ENCODE measurements around the gene ZDHHC11B.

Gene ZDHHC11B

GRCh38 chr5:677131-678101 lies 107.1 kb downstream of the ZDHHC11B start:
- no peak for TF ChIP-seq CTCF (IDR thresholded peaks at IDR 0.05; ENCODE audit: extremely low read depth, insufficient read depth, missing control alignments)
- in situ Hi-C loops (cut with MboI; ENCODE audit: low pct_unique_long_range_greater_than_20kb, low sequenced_read_pairs, unreplicated experiment), result no loop called here
- no peak for DNase-seq (ENCODE audit: low spot score)

- DNase-seq (ENCODE audit: low spot score), result no peak
- in situ Hi-C loops (cut with MboI; ENCODE audit: low pct_unique_long_range_greater_than_20kb, low sequenced_read_pairs, unreplicated experiment), result no loop called here
- no peak for TF ChIP-seq CTCF (IDR thresholded peaks at IDR 0.05; ENCODE audit: extremely low read depth, insufficient read depth, missing control alignments)
These were observed 107.8 kb downstream of the ZDHHC11B start for GRCh38 chr5:676699-677076.

- no peak for DNase-seq (ENCODE audit: low spot score)
- TF ChIP-seq CTCF (IDR thresholded peaks at IDR 0.05; ENCODE audit: extremely low read depth, insufficient read depth, missing control alignments), result no peak
- in situ Hi-C loops (cut with MboI; ENCODE audit: low pct_unique_long_range_greater_than_20kb, low sequenced_read_pairs, unreplicated experiment), result no loop called here
These were observed 108.4 kb downstream of the ZDHHC11B start for GRCh38 chr5:675871-676698.

- no peak for DNase-seq (ENCODE audit: low spot score)
- no peak for TF ChIP-seq CTCF (IDR thresholded peaks at IDR 0.05; ENCODE audit: extremely low read depth, insufficient read depth, missing control alignments)
- in situ Hi-C loops (cut with MboI; ENCODE audit: low pct_unique_long_range_greater_than_20kb, low sequenced_read_pairs, unreplicated experiment), result no loop called here
These were observed 109.2 kb downstream of the ZDHHC11B start for GRCh38 chr5:675111-675870.

- in situ Hi-C loops (cut with MboI; ENCODE audit: low pct_unique_long_range_greater_than_20kb, low sequenced_read_pairs, unreplicated experiment), result no loop called here
- no peak for TF ChIP-seq CTCF (IDR thresholded peaks at IDR 0.05; ENCODE audit: extremely low read depth, insufficient read depth, missing control alignments)
- no peak for DNase-seq (ENCODE audit: low spot score)
These were observed 109.9 kb downstream of the ZDHHC11B start for GRCh38 chr5:674630-675011.
